Mesodermal cell (in vitro differentiated cells): Measurements from ENCODE around the gene VASN.
A peak's percentile ranks its signal among the peaks of the same experiment; 100 is the strongest.

Source experiments
- H3K27ac ChIP-seq: 2 replicates; pipeline ENCODE4 v1.7.0; 2013; ENCODE audit warnings: mild to moderate bottlenecking, low read depth, low read length, moderate library complexity; ENCODE audit not compliant: severe bottlenecking
- H3K36me3 ChIP-seq: 2 replicates; pipeline ENCODE4 v1.7.1; 2013; ENCODE audit warnings: mild to moderate bottlenecking, low read length, moderate library complexity; ENCODE audit not compliant: control insufficient read depth, insufficient read depth
- H3K4me1 ChIP-seq: one replicate; pipeline ENCODE4 v1.7.1; 2013; ENCODE audit warnings: mild to moderate bottlenecking, low read length; ENCODE audit not compliant: insufficient read depth, control insufficient read depth, poor library complexity, severe bottlenecking
- H3K4me3 ChIP-seq: 2 replicates; pipeline ENCODE4 v1.7.0; 2013; ENCODE audit warnings: low read length, control low read depth, mild to moderate bottlenecking; ENCODE audit not compliant: insufficient read depth, poor library complexity, severe bottlenecking; ENCODE audit errors: extremely low read depth
- H3K9me3 ChIP-seq: 2 replicates; pipeline ENCODE4 v1.7.1; 2013; ENCODE audit warnings: mild to moderate bottlenecking, low read length, moderate library complexity; ENCODE audit not compliant: control insufficient read depth
- WGBS, 2 experiments: methylation state at CpG; one replicate each; pipeline ENCODE4 v1.1.5; 2013; ENCODE audit warnings: missing lambda C conversion rate in 2 of 2; ENCODE audit not compliant: insufficient coverage in 2 of 2; 5-methylcytosine and 5-hydroxymethylcytosine counted together

The VASN gene

DNA sequence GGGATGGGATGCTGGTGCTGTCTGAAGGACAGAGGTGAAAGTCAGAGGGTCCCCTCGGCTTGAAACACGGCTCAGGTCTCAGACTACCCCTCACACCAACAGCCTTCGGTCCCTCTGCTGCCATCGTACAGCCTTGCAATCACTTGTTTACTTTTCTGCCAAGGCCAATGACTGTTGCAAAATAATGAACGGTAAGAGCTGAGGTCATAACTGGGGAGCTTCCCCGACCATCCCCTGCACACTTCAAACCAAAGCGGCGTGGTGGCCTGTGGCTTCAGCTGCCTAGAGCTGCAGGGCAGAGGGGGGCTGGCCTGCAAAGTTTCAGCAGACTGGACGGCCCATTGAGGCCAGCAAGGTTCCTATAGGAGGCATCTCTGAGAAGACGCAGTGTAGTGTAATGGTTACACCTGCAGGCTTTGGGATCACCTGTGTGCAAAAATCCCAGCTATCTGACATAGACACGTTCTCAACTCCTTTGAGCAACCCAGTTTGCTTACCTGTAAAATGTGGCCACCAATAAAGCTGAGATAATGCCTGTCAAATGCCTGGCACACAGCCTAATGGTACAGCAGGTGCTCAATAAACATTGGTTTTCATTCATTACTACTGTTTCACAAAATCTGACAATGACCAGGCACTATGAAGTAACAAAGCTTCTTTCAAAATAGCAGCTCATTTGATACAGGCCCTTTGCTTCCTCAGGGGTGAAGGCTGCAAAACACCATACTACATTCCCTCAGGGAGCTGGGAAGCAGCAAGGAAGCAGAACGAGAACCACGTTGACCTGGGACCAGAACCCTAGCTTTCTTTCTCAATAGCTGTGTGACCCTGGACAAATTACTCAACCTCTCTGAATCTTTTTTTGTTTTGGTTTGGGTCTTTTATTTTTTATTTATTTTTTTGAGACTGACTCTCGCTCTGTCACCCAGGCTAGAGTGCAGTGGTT is 25.5 kb upstream of the VASN start:
- WGBS, 2 experiments = 97 to 99% methylated on average over 9 to 13 of the region's 14 CpGs
- Histone ChIP-seq H3K9me3 (peaks cover 4% of the 10 kb centered on the region), H3K27ac (no peak overlapping the region), H3K4me3 (no peak overlapping the region), H3K4me1 (peaks cover 4% of the 10 kb centered on the region), H3K36me3 (peaks cover 35% of the 10 kb centered on the region)

DNA sequence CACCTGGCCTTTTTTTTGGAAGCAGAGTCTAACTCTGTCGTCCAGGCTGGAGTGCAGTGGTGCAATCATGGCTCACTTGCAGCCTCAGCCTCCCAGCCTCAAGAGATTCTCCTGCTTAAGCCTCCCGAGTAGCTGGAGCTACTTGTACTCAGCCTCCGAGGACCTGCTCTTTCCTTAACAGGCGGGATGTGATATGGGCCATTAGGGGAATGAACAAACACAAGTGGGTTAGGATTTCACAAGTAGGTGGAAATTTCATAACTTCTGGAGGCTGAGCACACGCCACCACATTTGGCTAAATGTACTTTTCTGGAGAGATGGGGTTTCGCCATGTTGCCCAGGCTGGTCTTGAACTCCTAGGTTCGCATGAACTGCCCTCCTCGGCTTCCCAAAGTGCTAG is 24.6 kb upstream of the VASN start:
- H3K4me1 ChIP-seq = peaks cover 9% of the 10 kb centered on the region
- H3K36me3 ChIP-seq = peaks cover 35% of the 10 kb centered on the region
- H3K4me3 ChIP-seq = no peak overlapping the region
- WGBS, 2 experiments = 89 to 92% methylated on average over 8 of the region's 8 CpGs
- peaks cover 4% of the 10 kb centered on the region for H3K9me3 ChIP-seq
- no peak overlapping the region for H3K27ac ChIP-seq

DNA sequence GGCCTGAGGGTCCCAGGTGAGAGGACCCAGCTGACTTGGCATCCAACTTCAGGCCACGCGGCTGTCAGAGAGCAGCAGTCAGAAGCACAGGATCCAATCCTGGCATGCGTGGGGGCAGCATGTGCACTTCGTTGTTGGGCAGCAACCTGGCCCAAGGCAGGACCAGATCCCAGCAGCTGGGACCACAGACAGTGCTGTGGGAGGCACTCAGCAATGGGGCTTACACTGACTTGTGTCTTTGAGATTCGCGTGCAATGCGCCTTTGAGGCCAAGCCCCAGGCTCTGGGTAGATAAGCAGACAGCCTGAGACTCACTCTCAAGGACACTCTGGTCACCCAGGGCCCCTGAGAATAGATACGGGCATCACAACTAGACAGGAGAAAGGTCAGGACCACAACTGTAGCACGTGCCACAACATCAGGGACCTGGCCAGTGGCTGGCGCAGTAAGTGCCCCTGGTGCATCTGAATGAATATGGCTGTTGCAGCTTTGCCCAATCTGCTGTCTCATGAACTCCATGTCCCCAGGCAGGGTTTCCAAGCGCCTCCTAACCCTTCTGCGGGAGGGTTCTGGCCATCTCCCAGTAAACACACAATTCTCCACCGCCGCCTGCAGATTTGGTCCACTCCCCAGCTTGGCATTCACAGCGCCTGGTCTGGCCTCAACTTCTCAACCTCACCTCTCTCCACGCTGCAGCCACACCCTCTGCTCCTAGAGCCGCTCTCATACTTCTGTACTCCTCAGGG is 23.7 kb upstream of the VASN start:
- no peak overlapping the region for H3K4me3 ChIP-seq
- WGBS, 2 experiments = 97% methylated on average over 17 of the region's 17 CpGs
- peaks cover 4% of the 10 kb centered on the region for H3K9me3 ChIP-seq
- H3K27ac ChIP-seq = no peak overlapping the region
- peaks cover 9% of the 10 kb centered on the region for H3K4me1 ChIP-seq
- H3K36me3 ChIP-seq = peaks cover 34% of the 10 kb centered on the region

DNA sequence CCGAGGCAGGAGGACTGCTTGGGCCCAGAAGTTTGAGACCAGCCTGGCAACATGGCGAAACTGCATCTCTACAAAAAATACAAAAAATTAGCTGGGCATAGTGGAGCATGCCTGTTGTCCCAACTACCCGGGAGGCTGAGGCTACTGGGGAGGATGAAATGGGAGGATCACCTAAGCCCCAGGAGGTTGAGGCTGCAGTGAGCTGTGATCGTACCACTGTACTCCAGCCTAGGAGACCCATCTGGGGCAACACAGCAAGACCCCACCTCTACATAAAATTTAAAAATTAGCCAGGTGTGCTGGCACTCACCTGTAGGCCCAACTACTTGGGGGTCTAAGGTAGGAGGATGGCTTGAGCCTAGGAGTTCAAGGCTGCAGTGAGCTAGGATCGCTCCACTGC is 22.3 kb upstream of the VASN start:
- H3K36me3 ChIP-seq = peaks cover 29% of the 10 kb centered on the region
- H3K4me3 ChIP-seq = no peak overlapping the region
- peaks cover 1% of the 10 kb centered on the region for H3K9me3 ChIP-seq
- peaks cover 9% of the 10 kb centered on the region for H3K4me1 ChIP-seq
- no peak overlapping the region for H3K27ac ChIP-seq
- 88 to 90% methylated on average over 2 to 4 of the region's 5 CpGs for WGBS, 2 experiments

DNA sequence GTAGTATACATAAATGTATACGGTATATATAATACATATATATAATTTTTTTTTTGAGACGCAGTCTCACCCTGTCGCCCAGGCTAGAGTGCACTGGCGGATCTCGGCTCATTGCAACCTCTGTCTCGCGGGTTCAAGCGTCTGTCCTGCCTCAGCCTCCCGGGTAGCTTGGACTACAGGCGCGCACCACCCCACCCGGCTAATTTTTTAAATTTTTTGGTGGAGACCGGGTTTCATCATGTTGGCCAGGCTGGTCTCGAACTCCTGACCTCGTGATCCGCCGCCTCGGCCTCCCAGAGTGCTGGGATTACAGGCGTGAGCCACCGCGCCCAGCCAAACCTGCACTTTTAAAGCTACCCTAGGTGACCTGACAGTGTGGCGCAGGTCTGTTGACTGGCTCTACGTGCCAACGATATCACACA is 21.3 kb upstream of the VASN start:
- H3K27ac ChIP-seq = peak overlapping the region; percentile 64
- H3K9me3 ChIP-seq = no peaks in the 10 kb centered on the region
- WGBS, 2 experiments = 34 to 37% methylated on average over 21 to 23 of the region's 24 CpGs

DNA sequence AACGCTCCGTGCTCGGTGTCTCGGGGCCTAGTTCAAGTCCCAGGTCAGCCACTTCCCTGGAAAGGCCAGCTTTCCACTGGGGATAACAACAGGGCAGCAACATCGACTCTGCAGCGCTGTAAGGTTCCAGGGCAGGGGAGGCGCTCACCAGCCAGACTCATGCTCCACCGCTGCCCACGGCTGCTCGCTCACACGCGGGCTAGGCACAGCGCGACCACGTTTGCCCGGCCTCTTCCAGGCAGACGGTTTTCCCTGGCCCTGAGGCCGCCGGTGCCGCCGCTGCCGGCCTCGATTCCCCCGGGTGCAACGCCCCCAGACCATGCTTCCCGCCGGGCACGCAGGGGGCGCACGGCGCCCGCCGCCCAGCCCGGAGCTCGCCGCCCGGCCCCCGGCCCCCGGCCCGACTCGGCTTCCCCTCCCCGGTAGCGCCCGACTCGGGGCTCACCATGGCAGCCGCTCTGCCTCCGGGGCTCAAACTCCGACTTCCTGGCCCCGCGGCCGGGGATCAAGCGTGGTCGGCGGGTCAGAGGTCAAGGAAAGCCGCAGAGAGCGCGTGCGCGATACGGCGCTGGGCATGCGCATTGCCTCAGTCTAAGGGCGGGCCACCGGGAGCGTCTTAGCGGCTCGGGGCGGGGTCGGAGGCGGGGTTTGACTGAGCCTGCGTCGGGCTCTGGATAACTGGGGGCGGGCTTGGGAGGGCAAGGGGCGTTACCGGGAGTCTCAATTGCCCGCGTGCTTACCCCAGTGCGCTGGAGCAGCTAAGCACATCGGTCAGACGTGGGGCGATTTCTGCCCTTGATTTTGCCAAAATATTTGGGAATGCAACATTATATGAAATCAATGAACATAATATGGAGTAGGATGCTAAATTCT is 20.6 kb upstream of the VASN start, which contains the start of gene PAM16:
PAM16 (minus strand) TSS at position 535 of the 873 bp plus-strand sequence; CDS start at position 448, 87 bp downstream.
- 0 to 1% methylated on average over 48 to 60 of the region's 81 CpGs for WGBS, 2 experiments
- peaks cover 9% of the 10 kb centered on the region for H3K4me1 ChIP-seq
- peaks cover 19% of the 10 kb centered on the region for H3K36me3 ChIP-seq
- no peaks in the 10 kb centered on the region for H3K9me3 ChIP-seq
- peak within 1 kb of the TSS; percentile 77 for H3K4me3 ChIP-seq
- H3K27ac ChIP-seq = peak within 1 kb of the TSS; percentile 64

More for the DNA sequence above, 21.3 kb upstream of the VASN start:
- Histone ChIP-seq H3K4me3 (peak overlapping the region; percentile 77), H3K4me1 (peaks cover 9% of the 10 kb centered on the region), H3K36me3 (peaks cover 25% of the 10 kb centered on the region)

DNA sequence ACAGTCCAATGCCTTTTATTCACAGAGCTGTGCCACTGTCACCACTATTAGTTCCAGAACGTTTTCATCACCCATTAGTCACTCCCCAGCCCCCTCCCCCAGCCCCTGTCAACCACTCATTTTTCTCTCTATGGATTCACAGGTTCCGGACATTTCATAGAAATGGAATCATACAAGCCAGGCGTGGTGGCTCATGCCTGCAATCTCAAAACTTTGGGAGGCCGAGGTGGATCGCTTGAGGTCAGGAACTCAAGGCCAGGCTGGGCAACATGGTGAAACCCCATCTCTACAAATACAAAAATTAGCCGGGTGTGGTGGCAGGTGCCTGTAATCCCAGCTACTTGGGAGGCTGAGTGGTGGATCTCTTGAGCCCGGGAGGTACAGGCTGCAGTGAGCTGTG is 19.8 kb upstream of the VASN start:
- H3K36me3 ChIP-seq = peaks cover 16% of the 10 kb centered on the region
- H3K9me3 ChIP-seq = no peaks in the 10 kb centered on the region
- H3K4me1 ChIP-seq = peaks cover 9% of the 10 kb centered on the region
- H3K4me3 ChIP-seq = no peak overlapping the region
- 80 to 82% methylated on average over 5 to 6 of the region's 7 CpGs for WGBS, 2 experiments
- no peak overlapping the region for H3K27ac ChIP-seq

DNA sequence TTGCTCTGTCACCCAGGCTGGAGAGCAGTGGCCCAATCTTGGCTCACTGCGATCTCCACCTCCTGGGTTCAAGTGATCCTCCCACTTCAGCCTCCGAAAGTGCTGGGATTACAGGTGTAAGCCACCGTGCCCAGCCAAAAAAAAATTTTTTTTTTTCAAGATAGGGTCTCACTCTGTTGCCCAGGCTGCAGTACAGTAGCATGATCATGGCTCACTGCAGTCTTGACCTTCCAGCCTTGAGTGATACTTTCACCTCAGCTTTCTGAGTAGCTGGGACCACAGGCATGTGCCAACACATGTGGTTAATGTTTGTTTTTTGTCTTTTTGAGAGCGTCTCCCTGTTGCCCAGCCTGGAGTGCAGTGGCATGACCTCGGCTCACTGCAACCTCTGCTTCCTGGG is 18.8 kb upstream of the VASN start:
- no peaks in the 10 kb centered on the region for H3K9me3 ChIP-seq
- no peak overlapping the region for H3K27ac ChIP-seq
- no peak overlapping the region for H3K4me3 ChIP-seq
- H3K36me3 ChIP-seq = peaks cover 9% of the 10 kb centered on the region
- peaks cover 9% of the 10 kb centered on the region for H3K4me1 ChIP-seq
- WGBS, 2 experiments = 95 to 99% methylated on average over 5 of the region's 5 CpGs

DNA sequence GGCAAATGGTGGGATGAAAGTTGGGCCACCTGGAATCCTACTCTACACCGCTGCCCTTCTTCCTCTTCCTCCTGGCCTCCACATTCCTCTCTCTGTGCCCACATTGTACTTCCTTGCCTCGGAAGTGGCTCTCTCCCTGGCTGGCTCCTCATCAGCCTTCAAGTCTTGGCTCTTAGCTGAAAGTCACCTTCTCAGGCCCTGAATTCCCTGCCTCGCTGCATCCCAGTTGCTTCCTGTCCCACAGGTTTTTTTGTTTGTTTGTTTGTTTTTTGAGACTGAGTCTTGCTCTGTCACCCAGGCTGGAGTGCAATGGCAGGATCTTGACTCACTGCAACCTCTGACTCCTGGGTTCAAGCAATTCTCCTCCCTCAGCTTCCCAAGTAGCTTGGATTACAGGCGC is 18.0 kb upstream of the VASN start:
- H3K4me3 ChIP-seq = no peak overlapping the region
- 85 to 90% methylated on average over 3 of the region's 4 CpGs for WGBS, 2 experiments
- peaks cover 5% of the 10 kb centered on the region for H3K36me3 ChIP-seq
- H3K4me1 ChIP-seq = peaks cover 9% of the 10 kb centered on the region
- H3K27ac ChIP-seq = no peak overlapping the region
- H3K9me3 ChIP-seq = no peaks in the 10 kb centered on the region
